A549 treated with dexamethasone at 1 μM for 4 hours (cell line): ENCODE results near the gene BASP1. TPM values are rescaled to one million over a fixed set of nuclear protein-coding genes. Genes with fewer than 3 reads are reported as not detected.

ENCODE experiments used
- total RNA-seq: library from RNA; stranded (reverse); fragments of 200-300 nt; extraction: Qiagen RNA extraction; gene quantifications from 5 replicates; pipeline ENCODE4 v1.2.3, GENCODE V29; 2022

BASP1 gene, protein sequence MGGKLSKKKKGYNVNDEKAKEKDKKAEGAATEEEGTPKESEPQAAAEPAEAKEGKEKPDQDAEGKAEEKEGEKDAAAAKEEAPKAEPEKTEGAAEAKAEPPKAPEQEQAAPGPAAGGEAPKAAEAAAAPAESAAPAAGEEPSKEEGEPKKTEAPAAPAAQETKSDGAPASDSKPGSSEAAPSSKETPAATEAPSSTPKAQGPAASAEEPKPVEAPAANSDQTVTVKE
- total RNA-seq: 176 to 226 TPM (median 218 TPM) in 5 replicates

GRCh38 chr5:17217493-17218352 is at the start of gene BASP1:
Gene BASP1, plus strand, starts transcription at chr5:17217631. Its CDS starts 57,586 bp downstream, at chr5:17275217.

